HepG2 (cell line): ENCODE measurements around the gene SLC38A9. TPM values are rescaled to one million over a fixed set of nuclear protein-coding genes. Genes with fewer than 3 reads are reported as not detected.

Experiments used
- ELF3 ChIP-seq: IDR thresholded peaks from 2 replicates; pipeline ENCODE4 v1.6.1; 2016; ENCODE audit warnings: missing genetic modification reagents, missing compliant biosample characterization
- HNF4G ChIP-seq, 2 experiments: sonication (generic) in 1 of 2; formaldehyde crosslinking in 1 of 2; IDR thresholded peaks; 2 replicates each; pipeline versions ENCODE4 v1.4.0 to v1.6.1; 2011 to 2020; ENCODE audit warnings: borderline replicate concordance in 2 of 2, low read depth in 2 of 2, mild to moderate bottlenecking in 2 of 2, low read length in 1 of 2, missing genetic modification reagents in 1 of 2, moderate library complexity in 1 of 2
- JUND ChIP-seq: sonication (generic); formaldehyde crosslinking; IDR thresholded peaks from 2 replicates; pipeline ENCODE4 v1.8.0; 2022; ENCODE audit warnings: mild to moderate bottlenecking, missing genetic modification reagents
- MEIS1 ChIP-seq: sonication (generic); formaldehyde crosslinking; IDR thresholded peaks from 2 replicates; pipeline ENCODE4 v1.9.0; 2021; ENCODE audit warnings: mild to moderate bottlenecking, missing genetic modification reagents, moderate library complexity, borderline replicate concordance
- NKX3-1 ChIP-seq: sonication (generic); formaldehyde crosslinking; IDR thresholded peaks from 2 replicates; pipeline ENCODE4 v1.5.0; 2020; ENCODE audit warnings: missing genetic modification reagents
- NR1H2 ChIP-seq: sonication (generic); formaldehyde crosslinking; IDR thresholded peaks from 2 replicates; pipeline ENCODE4 v1.8.1; 2022; ENCODE audit warnings: low read depth, missing genetic modification reagents, borderline replicate concordance
- PITX1 ChIP-seq: sonication (generic); formaldehyde crosslinking; IDR thresholded peaks from 2 replicates; pipeline ENCODE4 v1.5.1; 2020; ENCODE audit warnings: mild to moderate bottlenecking, missing genetic modification reagents
- RFXANK ChIP-seq: IDR thresholded peaks from 2 replicates; pipeline ENCODE4 v1.6.1; 2016
- RXRB ChIP-seq: IDR thresholded peaks from 2 replicates; pipeline ENCODE4 v1.6.1; 2016; ENCODE audit warnings: borderline replicate concordance, missing genetic modification reagents, missing compliant biosample characterization
- SOX5 ChIP-seq: IDR thresholded peaks from 2 replicates; pipeline ENCODE4 v1.6.1; 2016; ENCODE audit warnings: borderline replicate concordance
- TOE1 ChIP-seq: sonication (generic); formaldehyde crosslinking; IDR thresholded peaks from 2 replicates; pipeline ENCODE4 v1.4.0; 2020; ENCODE audit warnings: mild to moderate bottlenecking, missing genetic modification reagents
- ZFYVE20 ChIP-seq: sonication (generic); formaldehyde crosslinking; IDR thresholded peaks from 2 replicates; pipeline ENCODE4 v1.8.0; 2023; ENCODE audit warnings: low read depth, mild to moderate bottlenecking, moderate library complexity, missing genetic modification reagents, borderline replicate concordance
- ZNF547 ChIP-seq: sonication (generic); formaldehyde crosslinking; IDR thresholded peaks from 2 replicates; pipeline ENCODE4 v1.5.1; 2020; ENCODE audit warnings: mild to moderate bottlenecking, missing genetic modification reagents
- ZNF75D ChIP-seq: sonication (generic); formaldehyde crosslinking; IDR thresholded peaks from 2 replicates; pipeline ENCODE4 v1.8.1; 2023; ENCODE audit warnings: missing genetic modification reagents, mild to moderate bottlenecking, borderline replicate concordance
- polyA plus RNA-seq, 8 experiments: library from polyadenylated mRNA; depleted of rRNA in 3 of 8; stranded (reverse) in 7 of 8; unstranded in 1 of 8; fragments of >200 nt; fragmentation: Illumina TruSeq in 4 of 8; extraction: Trizol in 4 of 8; gene quantifications; 2 replicates each; pipeline versions ENCODE4 v1.2.1 to v1.2.3, GENCODE V29; 2011 to 2016; ENCODE audit warnings: low read depth in 4 of 8, missing spikeins in 1 of 8, mixed read lengths in 1 of 8; ENCODE audit not compliant: insufficient read depth in 1 of 8
- total RNA-seq, 5 experiments: library from RNA; depleted of rRNA; stranded (reverse); fragments of >200 nt; fragmentation: Illumina TruSeq; extraction: Trizol; gene quantifications; 2 replicates each; pipeline ENCODE4 v1.2.3, GENCODE V29; 2016; ENCODE audit warnings: low read depth in 1 of 5
- TF ChIP-seq, protein P1 (sequence below): sonication (generic); formaldehyde crosslinking; IDR thresholded peaks from 2 replicates; pipeline ENCODE4 v1.4.0; 2020; ENCODE audit warnings: missing genetic modification reagents, low read depth, mild to moderate bottlenecking, borderline replicate concordance
- TF ChIP-seq, protein P2 (sequence below): sonication (generic); formaldehyde crosslinking; IDR thresholded peaks from 2 replicates; pipeline ENCODE4 v1.5.1; 2020; ENCODE audit warnings: mild to moderate bottlenecking, missing genetic modification reagents, borderline replicate concordance
- TF ChIP-seq, protein P3 (sequence below): sonication (generic); formaldehyde crosslinking; IDR thresholded peaks from 2 replicates; pipeline ENCODE4 v1.5.0; 2020; ENCODE audit warnings: missing genetic modification reagents
- TF ChIP-seq, protein P4 (sequence below): sonication (generic); formaldehyde crosslinking; IDR thresholded peaks from 2 replicates; pipeline ENCODE4 v1.4.0; 2020; ENCODE audit warnings: missing genetic modification reagents, borderline replicate concordance

SLC38A9 gene
- total and polyA plus RNA-seq, 2 of the 13 experiments (the other 11 are each of a cell fraction or from before 2014, with no cell fraction given) = 19.3 to 36.0 TPM

DNA sequence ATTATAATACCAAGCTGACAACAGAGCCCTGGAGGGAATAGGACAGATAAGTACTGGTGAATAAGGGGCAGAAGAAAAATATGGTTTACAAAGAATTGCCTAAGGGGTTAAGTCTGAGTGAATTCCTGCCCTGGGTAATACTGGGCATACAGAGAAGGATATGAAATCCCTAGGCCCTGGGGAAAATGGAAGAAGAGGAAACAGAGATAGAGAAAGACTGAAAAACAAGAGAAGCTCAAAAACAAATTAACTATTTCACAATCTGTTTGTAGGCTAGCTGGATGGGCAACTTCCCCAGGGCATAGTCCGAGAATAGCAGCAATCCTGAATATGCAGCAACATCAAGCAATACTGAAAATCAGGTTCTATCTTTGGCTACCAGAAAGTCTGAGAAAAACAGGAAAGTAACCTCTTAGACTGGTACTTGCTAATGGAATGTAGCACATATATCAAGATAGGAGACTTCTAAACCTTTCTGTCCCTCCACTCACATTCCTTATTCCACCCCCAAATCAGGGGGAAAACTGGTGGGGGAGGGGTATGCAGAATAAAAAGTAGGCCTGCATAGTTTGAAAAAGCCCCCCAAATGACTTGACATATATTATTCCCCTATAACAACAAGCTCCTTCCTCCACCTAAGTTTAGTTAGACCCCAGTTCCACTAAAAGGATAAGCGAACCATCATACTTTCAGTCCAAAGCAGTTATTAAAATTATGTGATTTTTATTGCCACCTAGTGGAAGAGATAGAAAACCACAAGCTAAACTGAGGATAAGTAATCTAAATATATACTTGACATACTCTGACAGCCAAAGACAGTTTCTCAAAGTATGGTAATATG lies 20.6 kb downstream of the SLC38A9 start (continued):
- no peak for TF ChIP-seq RFXANK (CRISPR knock-in tag)
- TF ChIP-seq JUND (CRISPR knock-in tag) = no peak
- no peak for TF ChIP-seq TOE1 (CRISPR knock-in tag)
- no peak for TF ChIP-seq MEIS1
- TF ChIP-seq, protein P1, sequence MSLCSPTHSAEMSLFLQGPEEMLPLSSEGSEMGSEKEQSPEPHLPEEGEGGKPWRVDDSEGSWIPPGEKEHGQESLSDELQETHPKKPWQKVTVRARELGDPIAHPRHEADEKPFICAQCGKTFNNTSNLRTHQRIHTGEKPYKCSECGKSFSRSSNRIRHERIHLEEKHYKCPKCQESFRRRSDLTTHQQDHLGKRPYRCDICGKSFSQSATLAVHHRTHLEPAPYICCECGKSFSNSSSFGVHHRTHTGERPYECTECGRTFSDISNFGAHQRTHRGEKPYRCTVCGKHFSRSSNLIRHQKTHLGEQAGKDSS (CRISPR knock-in tag) = no peak
- no peak for TF ChIP-seq ZNF547 (CRISPR knock-in tag)
- TF ChIP-seq, protein P2, sequence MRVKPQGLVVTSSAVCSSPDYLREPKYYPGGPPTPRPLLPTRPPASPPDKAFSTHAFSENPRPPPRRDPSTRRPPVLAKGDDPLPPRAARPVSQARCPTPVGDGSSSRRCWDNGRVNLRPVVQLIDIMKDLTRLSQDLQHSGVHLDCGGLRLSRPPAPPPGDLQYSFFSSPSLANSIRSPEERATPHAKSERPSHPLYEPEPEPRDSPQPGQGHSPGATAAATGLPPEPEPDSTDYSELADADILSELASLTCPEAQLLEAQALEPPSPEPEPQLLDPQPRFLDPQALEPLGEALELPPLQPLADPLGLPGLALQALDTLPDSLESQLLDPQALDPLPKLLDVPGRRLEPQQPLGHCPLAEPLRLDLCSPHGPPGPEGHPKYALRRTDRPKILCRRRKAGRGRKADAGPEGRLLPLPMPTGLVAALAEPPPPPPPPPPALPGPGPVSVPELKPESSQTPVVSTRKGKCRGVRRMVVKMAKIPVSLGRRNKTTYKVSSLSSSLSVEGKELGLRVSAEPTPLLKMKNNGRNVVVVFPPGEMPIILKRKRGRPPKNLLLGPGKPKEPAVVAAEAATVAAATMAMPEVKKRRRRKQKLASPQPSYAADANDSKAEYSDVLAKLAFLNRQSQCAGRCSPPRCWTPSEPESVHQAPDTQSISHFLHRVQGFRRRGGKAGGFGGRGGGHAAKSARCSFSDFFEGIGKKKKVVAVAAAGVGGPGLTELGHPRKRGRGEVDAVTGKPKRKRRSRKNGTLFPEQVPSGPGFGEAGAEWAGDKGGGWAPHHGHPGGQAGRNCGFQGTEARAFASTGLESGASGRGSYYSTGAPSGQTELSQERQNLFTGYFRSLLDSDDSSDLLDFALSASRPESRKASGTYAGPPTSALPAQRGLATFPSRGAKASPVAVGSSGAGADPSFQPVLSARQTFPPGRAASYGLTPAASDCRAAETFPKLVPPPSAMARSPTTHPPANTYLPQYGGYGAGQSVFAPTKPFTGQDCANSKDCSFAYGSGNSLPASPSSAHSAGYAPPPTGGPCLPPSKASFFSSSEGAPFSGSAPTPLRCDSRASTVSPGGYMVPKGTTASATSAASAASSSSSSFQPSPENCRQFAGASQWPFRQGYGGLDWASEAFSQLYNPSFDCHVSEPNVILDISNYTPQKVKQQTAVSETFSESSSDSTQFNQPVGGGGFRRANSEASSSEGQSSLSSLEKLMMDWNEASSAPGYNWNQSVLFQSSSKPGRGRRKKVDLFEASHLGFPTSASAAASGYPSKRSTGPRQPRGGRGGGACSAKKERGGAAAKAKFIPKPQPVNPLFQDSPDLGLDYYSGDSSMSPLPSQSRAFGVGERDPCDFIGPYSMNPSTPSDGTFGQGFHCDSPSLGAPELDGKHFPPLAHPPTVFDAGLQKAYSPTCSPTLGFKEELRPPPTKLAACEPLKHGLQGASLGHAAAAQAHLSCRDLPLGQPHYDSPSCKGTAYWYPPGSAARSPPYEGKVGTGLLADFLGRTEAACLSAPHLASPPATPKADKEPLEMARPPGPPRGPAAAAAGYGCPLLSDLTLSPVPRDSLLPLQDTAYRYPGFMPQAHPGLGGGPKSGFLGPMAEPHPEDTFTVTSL (CRISPR knock-in tag) = 0 out of 2 replicates have a peak, but pooled peaks have one; percentile 33
- TF ChIP-seq NKX3-1 = no peak
- no peak for TF ChIP-seq ZNF75D (CRISPR knock-in tag)
- no peak for TF ChIP-seq NR1H2 (CRISPR knock-in tag)
- TF ChIP-seq, protein P3, sequence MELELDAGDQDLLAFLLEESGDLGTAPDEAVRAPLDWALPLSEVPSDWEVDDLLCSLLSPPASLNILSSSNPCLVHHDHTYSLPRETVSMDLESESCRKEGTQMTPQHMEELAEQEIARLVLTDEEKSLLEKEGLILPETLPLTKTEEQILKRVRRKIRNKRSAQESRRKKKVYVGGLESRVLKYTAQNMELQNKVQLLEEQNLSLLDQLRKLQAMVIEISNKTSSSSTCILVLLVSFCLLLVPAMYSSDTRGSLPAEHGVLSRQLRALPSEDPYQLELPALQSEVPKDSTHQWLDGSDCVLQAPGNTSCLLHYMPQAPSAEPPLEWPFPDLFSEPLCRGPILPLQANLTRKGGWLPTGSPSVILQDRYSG (CRISPR knock-in tag) = no peak
- TF ChIP-seq PITX1 (CRISPR knock-in tag) = no peak
- TF ChIP-seq RXRB (CRISPR knock-in tag) = peak; percentile 19; the same call in 1 of the 2 replicates
- TF ChIP-seq, protein P4, sequence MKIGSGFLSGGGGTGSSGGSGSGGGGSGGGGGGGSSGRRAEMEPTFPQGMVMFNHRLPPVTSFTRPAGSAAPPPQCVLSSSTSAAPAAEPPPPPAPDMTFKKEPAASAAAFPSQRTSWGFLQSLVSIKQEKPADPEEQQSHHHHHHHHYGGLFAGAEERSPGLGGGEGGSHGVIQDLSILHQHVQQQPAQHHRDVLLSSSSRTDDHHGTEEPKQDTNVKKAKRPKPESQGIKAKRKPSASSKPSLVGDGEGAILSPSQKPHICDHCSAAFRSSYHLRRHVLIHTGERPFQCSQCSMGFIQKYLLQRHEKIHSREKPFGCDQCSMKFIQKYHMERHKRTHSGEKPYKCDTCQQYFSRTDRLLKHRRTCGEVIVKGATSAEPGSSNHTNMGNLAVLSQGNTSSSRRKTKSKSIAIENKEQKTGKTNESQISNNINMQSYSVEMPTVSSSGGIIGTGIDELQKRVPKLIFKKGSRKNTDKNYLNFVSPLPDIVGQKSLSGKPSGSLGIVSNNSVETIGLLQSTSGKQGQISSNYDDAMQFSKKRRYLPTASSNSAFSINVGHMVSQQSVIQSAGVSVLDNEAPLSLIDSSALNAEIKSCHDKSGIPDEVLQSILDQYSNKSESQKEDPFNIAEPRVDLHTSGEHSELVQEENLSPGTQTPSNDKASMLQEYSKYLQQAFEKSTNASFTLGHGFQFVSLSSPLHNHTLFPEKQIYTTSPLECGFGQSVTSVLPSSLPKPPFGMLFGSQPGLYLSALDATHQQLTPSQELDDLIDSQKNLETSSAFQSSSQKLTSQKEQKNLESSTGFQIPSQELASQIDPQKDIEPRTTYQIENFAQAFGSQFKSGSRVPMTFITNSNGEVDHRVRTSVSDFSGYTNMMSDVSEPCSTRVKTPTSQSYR (CRISPR knock-in tag) = peak; percentile 39; the same call in 1 of the 2 replicates
- TF ChIP-seq ZFYVE20 (CRISPR knock-in tag) = no peak
- TF ChIP-seq SOX5 = 0 out of 2 replicates have a peak, but pooled peaks have one; percentile 9
- peak; percentile 55; the same call in 1 of the 2 replicates for TF ChIP-seq ELF3 (CRISPR knock-in tag)
- peak; percentile 22; the same call in 1 of the 2 replicates for TF ChIP-seq HNF4G (IDR thresholded peaks at IDR 0.05; ENCODE audit: borderline replicate concordance, low read depth, low read length)
- TF ChIP-seq HNF4G (CRISPR knock-in tag; IDR thresholded peaks at IDR 0.05; ENCODE audit: borderline replicate concordance, low read depth) = no peak
